Psoas muscle (tissue), 8 donors: Measurements from ENCODE around the gene KLHDC10. TPM values are rescaled to one million over a fixed set of nuclear protein-coding genes. Genes with fewer than 3 reads are reported as not detected.

Experiments used
- ATAC-seq, 4 donors: fragments of 200-7000 bp; cut with Tn5 transposase; one replicate each; pipeline ENCODE4 v1.9.1; 2020; ENCODE audit warnings: moderate library complexity in 3 of 4, mild to moderate bottlenecking in 2 of 4
- DNase-seq, 2 donors: peaks; one replicate each; pipeline ENCODE4 v3.0.0-alpha.2; 2020
- H3K27ac ChIP-seq: fragments of 200-600 bp; one replicate; pipeline ENCODE4 v1.8.0; 2022
- H3K27me3 ChIP-seq, 3 donors: fragments of 200-600 bp in 1 of 3; one replicate each; pipeline versions ENCODE4 v1.6.1 to v1.8.0; 2013 to 2022; ENCODE audit warnings: low read length in 2 of 3, mild to moderate bottlenecking in 2 of 3, moderate library complexity in 1 of 3; ENCODE audit not compliant: insufficient read depth in 3 of 3
- H3K36me3 ChIP-seq, 2 donors: fragments of 200-600 bp in 1 of 2; one replicate each; pipeline versions ENCODE4 v1.6.1 to v1.8.0; 2013 to 2022; ENCODE audit warnings: low read depth in 1 of 2, mild to moderate bottlenecking in 1 of 2, moderate library complexity in 1 of 2; ENCODE audit not compliant: insufficient read depth in 1 of 2
- H3K4me1 ChIP-seq: fragments of 200-600 bp; one replicate; pipeline ENCODE4 v1.8.0; 2022
- H3K4me3 ChIP-seq: fragments of 200-600 bp; one replicate; pipeline ENCODE4 v1.8.0; 2022; ENCODE audit warnings: mild to moderate bottlenecking
- H3K9me3 ChIP-seq: fragments of 200-600 bp; one replicate; pipeline ENCODE4 v1.8.0; 2022
- CTCF ChIP-seq: fragments of 200-600 bp; IDR thresholded peaks from one replicate; pipeline ENCODE4 v1.8.0; 2022; ENCODE audit warnings: antibody characterized with exemption
- WGBS, 3 donors: extraction: QIAGEN DNeasy Blood & Tissue Kit; methylation state at CpG; one replicate each; pipeline versions ENCODE4 v1.1.6 to v1.1.7; 2013; 5-methylcytosine and 5-hydroxymethylcytosine counted together
- intact Hi-C, 2 donors: fragments of 100-400 bp; cut with DNase I; formaldehyde crosslinking; loops; one replicate each; pipeline versions ENCODE4 v1.11.0 to v1.14.2; 2022
- polyA plus RNA-seq, 3 donors: library from polyadenylated mRNA; stranded (reverse); fragments of 200-250 nt; gene quantifications; one replicate each; pipeline ENCODE4 v1.2.3, GENCODE V29; 2013
- total RNA-seq, 4 donors: library from RNA; stranded (reverse); fragmentation: NEBNext Ultra II Directional in 2 of 4; extraction: Animal tissue kit (Norgen Biotek cat#: 25700) in 2 of 4; gene quantifications; one replicate each; pipeline versions ENCODE4 v1.2.1 to v1.2.4, GENCODE V29; 2021 to 2023
- donor health status: healthy with polysubstance abuse.
- donor health status: DM: no; HTN: no; CAD: no; lungs with moderate emphysema.
- donor health status: Bipolar disorder and iron deficiency.
- donor health status: healthy.
- donor health status: DM: yes; HTN: yes; CAD: no.
- donor health status: DM: no; HTN: no; CAD: no.
- donor health status: DM: no; HTN: no; CAD: no.
- donor health status: DM: yes; HTN: yes; CAD: no.

KLHDC10 gene
- total and polyA plus RNA-seq, 7 donors: 17.6 to 49.6 (median 33.8) TPM

GRCh38 chr7:130087364-130087763 lies 17.0 kb downstream of the KLHDC10 start:
- WGBS, 3 donors: 91 to 95% (median 91%) methylated on average over 1 of the region's 1 CpG
- H3K4me1 ChIP-seq: peaks cover 7% of the 10 kb centered on the region
- no peaks in the 10 kb centered on the region for H3K27me3 ChIP-seq
- TF ChIP-seq CTCF: no peak
- intact Hi-C loops: no loop called here
- no peak overlapping the region for H3K4me3 ChIP-seq
- H3K36me3 ChIP-seq: peaks cover 0 to 3% of the 10 kb centered on the region in 2 donors
- ATAC-seq (no peak), DNase-seq (no peak)
- H3K9me3 ChIP-seq: no peaks in the 10 kb centered on the region
- H3K27ac ChIP-seq: no peak overlapping the region

GRCh38 chr7:130090745-130091532 lies 20.6 kb downstream of the KLHDC10 start:
- H3K4me1 ChIP-seq: no peaks in the 10 kb centered on the region
- H3K36me3 ChIP-seq: no peaks in the 10 kb centered on the region
- no peak overlapping the region for H3K4me3 ChIP-seq
- H3K27me3 ChIP-seq: no peaks in the 10 kb centered on the region
- intact Hi-C loops: no loop called here
- no peak for DNase-seq
- 54 to 70% (median 57%) methylated on average over 4 of the region's 4 CpGs for WGBS, 3 donors
- H3K27ac ChIP-seq: no peak overlapping the region
- H3K9me3 ChIP-seq: no peaks in the 10 kb centered on the region
- ATAC-seq: no peak
- no peak for TF ChIP-seq CTCF

DNA sequence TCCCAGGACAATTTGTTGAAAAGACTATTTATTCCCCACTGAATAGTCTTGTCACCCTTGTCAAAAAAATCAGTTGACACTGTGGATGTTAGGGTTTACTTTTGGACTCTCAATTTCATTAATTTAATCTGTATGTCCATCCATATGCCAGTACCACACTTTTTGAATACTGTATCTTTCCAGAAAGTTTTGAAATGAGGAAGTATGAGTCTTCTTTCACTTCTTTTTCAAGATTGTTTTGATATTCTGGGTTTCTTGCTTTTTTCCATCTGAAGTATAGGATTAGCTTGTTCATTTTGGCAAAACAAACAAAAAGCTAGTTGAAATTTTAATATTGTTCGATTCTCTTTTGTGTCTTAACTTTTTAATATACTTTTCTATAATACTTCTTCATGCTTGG lies 21.7 kb downstream of the KLHDC10 start:
- H3K4me1 ChIP-seq: no peaks in the 10 kb centered on the region
- ATAC-seq: no peak
- no peak for TF ChIP-seq CTCF
- intact Hi-C loops: no loop called here
- WGBS, 3 donors: 91 to 97% (median 93%) methylated on average over 1 of the region's 1 CpG
- H3K36me3 ChIP-seq: no peaks in the 10 kb centered on the region
- H3K4me3 ChIP-seq: no peak overlapping the region
- no peaks in the 10 kb centered on the region for H3K27me3 ChIP-seq
- no peaks in the 10 kb centered on the region for H3K9me3 ChIP-seq
- DNase-seq: no peak
- H3K27ac ChIP-seq: no peak overlapping the region

GRCh38 chr7:130092598-130092997 lies 22.3 kb downstream of the KLHDC10 start:
- no peak overlapping the region for H3K27ac ChIP-seq
- no peak overlapping the region for H3K4me3 ChIP-seq
- ATAC-seq: no peak
- no peaks in the 10 kb centered on the region for H3K36me3 ChIP-seq
- no peaks in the 10 kb centered on the region for H3K9me3 ChIP-seq
- intact Hi-C loops: no loop called here
- DNase-seq: no peak
- WGBS, 3 donors: 85 to 93% (median 92%) methylated on average over 2 of the region's 2 CpGs
- no peaks in the 10 kb centered on the region for H3K4me1 ChIP-seq
- H3K27me3 ChIP-seq: no peaks in the 10 kb centered on the region
- no peak for TF ChIP-seq CTCF

- TF ChIP-seq CTCF: no peak
- ATAC-seq (no peak), DNase-seq (no peak)
- intact Hi-C loops: no loop called here
- 50 to 76% (median 51%) methylated on average over 1 of the region's 1 CpG for WGBS, 3 donors
- no peaks in the 10 kb centered on the region for H3K9me3 ChIP-seq
- H3K4me1 ChIP-seq: no peaks in the 10 kb centered on the region
- no peaks in the 10 kb centered on the region for H3K36me3 ChIP-seq
- no peaks in the 10 kb centered on the region for H3K27me3 ChIP-seq
- H3K27ac ChIP-seq: no peak overlapping the region
- no peak overlapping the region for H3K4me3 ChIP-seq
Measured at GRCh38 chr7:130095812-130096211, 25.5 kb downstream of the KLHDC10 start.
